ENCODE results near the gene IDE. TPM values are rescaled to one million over a fixed set of nuclear protein-coding genes. Genes with fewer than 3 reads are reported as not detected.
A peak's percentile ranks its signal among the peaks of the same experiment; 100 is the strongest.
"Not testable (repeated sequence)": the region's sequence is repeated elsewhere in the genome, so short reads cannot be mapped to it uniquely, and the experiment has no call there.

Gene IDE
- 19.8 TPM for polyA plus RNA-seq (2013, experiment 1 of 2; ENCODE audit: insufficient read length)
- 19.4 TPM for polyA plus RNA-seq (2013, experiment 2 of 2; ENCODE audit: insufficient read length)

- DNase-seq, result peak; percentile 88
Observed at GRCh38 chr10:92573798-92574547, at the start of gene IDE. Gene IDE, minus strand, starts transcription at chr10:92574093. Its CDS starts 74 bp downstream, at chr10:92574019.

GRCh38 chr10:92619368-92619767, 45.5 kb upstream of the IDE start:
- DNase-seq, result no peak

DNA sequence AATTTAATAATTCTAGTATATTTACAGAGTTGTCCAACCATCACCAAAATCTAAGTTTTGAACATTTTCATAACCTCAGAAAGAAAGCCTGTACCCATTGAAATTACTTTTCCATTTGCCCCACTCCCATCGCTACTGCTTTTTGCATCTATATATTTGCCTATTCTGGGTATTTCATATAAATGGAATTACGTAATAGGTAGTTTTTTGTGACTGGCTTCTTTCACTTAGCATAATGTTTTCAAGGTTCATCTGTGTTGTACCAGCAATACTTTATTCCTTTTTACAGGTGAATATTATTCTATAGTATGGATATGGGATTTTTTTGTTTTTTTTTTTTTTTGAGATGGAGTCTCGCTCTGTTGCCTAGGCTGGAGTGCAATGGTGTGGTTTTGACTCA, 41.6 kb upstream of the IDE start:
- DNase-seq, result no peak

- no peak for DNase-seq
Observed at GRCh38 chr10:92604841-92605240, 30.9 kb upstream of the IDE start.

DNA sequence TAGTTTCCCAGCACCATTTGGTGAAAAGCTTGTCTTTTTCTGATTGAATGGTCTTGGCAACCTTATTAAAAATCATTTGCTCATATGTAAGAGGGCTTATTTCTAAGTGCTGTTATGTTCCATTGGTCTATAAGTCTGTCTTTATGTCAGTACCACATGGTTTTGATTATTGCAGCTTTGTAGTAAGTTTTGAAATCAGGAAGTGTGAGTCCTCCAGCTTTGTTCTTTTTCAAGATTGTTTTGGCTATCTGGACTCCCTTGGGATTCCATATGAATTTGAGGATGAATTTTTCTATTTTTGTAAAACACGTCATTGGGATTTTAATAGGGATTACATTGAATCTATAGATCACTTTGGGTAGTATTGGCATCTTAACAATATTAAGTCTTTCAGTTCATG, 24.4 kb upstream of the IDE start:
- DNase-seq, result peak; percentile 37

DNA sequence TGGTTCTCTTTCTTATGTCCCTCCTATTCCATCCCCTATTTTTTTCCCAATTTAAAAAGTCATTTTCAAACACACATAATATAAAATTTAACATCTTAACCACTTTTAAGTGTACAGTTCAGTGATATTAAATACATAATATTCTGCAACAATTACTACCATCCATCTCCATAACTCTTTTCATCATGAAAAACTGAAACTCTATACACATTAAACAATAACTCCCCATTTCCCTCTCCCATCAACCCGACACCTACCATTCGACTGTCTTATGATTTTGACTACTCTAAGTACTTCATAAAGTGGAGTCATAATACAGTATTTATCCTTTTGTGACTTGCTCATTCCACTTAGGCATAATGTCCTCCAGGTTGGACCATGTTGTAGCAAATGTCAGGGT, 21.6 kb upstream of the IDE start:
- no peak for DNase-seq

DNA sequence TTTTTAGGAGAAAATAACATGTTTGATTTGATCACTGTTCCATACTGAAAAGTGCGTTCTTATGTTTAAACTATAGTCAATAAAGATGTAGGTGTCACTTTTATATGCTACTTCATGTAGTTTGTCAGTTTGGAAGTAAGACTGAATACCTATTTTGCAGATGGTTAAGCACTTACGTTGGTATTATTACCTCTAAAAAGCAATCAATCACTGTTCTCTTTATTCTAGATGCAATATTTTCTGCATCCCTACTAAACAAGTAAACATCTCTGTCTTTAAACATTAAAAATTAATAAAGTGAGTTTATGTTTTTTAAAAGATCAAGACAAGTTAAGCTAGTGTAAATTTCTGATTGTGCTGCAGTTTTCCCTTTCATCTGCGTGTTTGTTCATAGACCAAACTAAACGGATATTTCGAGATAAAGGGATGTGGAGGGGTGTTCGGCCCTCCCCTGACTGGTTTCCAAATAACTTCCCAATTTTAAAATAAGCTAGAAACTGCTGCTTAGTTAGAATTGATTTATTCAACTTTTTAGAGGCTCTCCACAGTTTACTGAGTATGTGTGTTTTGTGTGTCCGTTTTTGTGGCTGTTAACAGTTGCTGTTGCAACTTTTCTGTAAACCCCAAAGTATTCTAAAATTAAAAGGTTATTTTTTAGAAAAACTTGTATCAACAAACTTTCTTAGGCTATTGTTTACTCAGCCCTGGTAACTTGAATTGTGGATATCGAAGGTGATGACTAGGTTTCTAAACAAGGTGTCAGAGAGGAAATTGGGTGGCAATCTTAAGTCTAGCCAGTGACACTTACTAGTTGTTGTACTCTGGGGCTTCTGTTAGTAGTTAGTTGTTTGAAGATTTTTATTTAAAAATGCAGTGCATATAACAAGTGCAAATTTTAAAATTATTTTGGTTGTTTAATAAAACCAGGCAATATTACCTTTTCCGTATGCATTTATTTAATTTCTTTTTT, 20.0 kb upstream of the IDE start:
- no peak for DNase-seq

GRCh38 chr10:92592761-92593618, 19.1 kb upstream of the IDE start, which contains the start of gene KIF11:
Gene KIF11, plus strand, starts transcription at chr10:92593130. Its CDS starts 246 bp downstream, at chr10:92593376.
- DNase-seq, result peak; percentile 97

- peak; percentile 92 for DNase-seq
Observed at GRCh38 chr10:92591550-92592022, 17.7 kb upstream of the IDE start.

- DNase-seq, result peak; percentile 40
Observed at GRCh38 chr10:92590623-92591549, 17.0 kb upstream of the IDE start.

GRCh38 chr10:92582347-92582746, 8.5 kb upstream of the IDE start:
- DNase-seq, result not testable (repeated sequence)

DNA sequence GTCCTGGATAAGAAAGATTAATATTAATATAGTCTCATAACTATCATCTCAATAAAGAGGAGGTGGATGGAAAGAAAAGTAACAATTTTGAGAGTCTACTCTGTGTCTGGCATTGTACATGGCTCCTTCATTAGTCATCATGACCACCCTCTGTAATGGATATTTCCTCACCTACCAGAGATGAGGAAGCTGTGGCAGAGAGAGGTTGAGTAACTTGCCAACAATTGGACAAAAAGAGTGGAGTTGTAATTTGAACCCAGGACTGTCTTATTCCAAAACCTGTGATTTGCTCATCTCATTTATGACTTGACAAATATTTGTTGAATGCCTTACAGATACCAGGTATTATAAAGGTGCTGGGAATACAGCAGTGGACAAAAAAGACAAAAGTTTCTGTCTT, 2.1 kb upstream of the IDE start:
- peak; percentile 61 for DNase-seq

GRCh38 chr10:92574548-92575261, 812 bp upstream of the IDE start:
- DNase-seq, result no peak

DNA sequence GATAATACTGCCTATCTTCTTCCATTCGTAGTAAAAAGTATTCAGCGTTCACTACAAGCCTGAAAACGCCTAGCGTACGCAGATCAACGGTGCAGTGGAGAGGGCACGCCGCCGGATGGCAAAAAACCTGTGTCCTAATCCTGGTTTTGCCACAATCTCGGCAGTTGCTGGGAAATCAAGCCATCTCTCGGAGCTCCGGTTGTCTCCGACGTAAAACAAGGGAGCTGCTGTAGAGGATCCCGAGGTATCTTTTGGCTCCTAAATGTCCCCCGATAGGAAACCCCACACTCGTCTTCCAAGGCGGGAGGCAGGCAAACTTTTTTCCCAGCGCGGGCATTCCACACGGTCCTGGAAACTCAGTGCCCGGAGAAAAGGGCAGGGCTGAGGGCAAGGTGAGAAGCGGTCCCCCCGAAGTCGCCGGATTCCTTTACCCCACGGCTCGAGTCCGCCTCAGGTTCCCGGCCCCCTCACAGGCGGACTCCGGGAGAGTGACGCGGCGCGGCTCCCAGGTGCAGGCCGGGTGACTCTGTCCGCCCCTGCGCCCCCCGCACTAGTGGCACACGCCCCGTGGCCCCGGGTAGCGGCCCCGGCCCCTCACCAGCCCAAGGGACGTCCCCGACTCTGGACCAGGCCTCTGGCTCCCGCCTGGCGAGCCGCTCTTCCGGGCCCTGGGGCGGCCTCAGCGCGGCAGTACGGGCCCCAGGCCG, 649 bp downstream of the IDE start:
- peak; percentile 57 for DNase-seq

GRCh38 chr10:92572362-92573090, 1.4 kb downstream of the IDE start:
- DNase-seq, result no peak

- DNase-seq, result peak; percentile 22
Observed at GRCh38 chr10:92571649-92572048, 2.2 kb downstream of the IDE start.

- DNase-seq, result not testable (repeated sequence)
Observed at GRCh38 chr10:92569663-92570062, 4.2 kb downstream of the IDE start.

- DNase-seq, result no peak
Observed at GRCh38 chr10:92569071-92569470, 4.8 kb downstream of the IDE start.

Measured in fibroblast of skin of back (primary cell).